ENCODE results near the gene SLC31A2. TPM values are rescaled to one million over a fixed set of nuclear protein-coding genes. Genes with fewer than 3 reads are reported as not detected.
"Not testable (repeated sequence)": the region's sequence is repeated elsewhere in the genome, so short reads cannot be mapped to it uniquely, and the experiment has no call there.

SLC31A2 gene
- total RNA-seq, 1 experiment from 2014 or later: 15.1 TPM

GRCh38 chr9:113139953-113140352 is 10.9 kb upstream of the SLC31A2 start:
- Histone ChIP-seq H3K4me1 (replicated peaks; ENCODE audit: insufficient read depth) (peaks cover 29% of the 10 kb centered on the region), H3K79me2 (ENCODE audit: low read depth) (no peaks in the 10 kb centered on the region), H3K36me3 (ENCODE audit: low read depth) (no peaks in the 10 kb centered on the region), H3K9me3 (ENCODE audit: insufficient read depth, low read depth) (no peaks in the 10 kb centered on the region), H3K9me2 (ENCODE audit: insufficient read depth) (no peaks in the 10 kb centered on the region), H4K20me1 (ENCODE audit: insufficient read depth) (no peaks in the 10 kb centered on the region), H2AFZ (no peak overlapping the region), H3K4me3 (no peak overlapping the region), H3F3A (ENCODE audit: insufficient read depth, low read depth) (peaks cover 16% of the 10 kb centered on the region), H3K27me3 (ENCODE audit: insufficient read depth, low read depth) (no peaks in the 10 kb centered on the region), H3K4me2 (no peak overlapping the region), H3K27ac (no peak overlapping the region)
- no TSS peak for BruUV-seq (replicated peaks)
- DNase-seq: no peak
- TF ChIP-seq CTCF (conservative IDR thresholded peaks at IDR 0.05) (no peak), EZH2 (IDR thresholded peaks at IDR 0.05; ENCODE audit: low read depth) (no peak)
- intact Hi-C loops (cut with micrococcal nuclease; ENCODE audit: unreplicated experiment): no loop called here
- POLR2A ChIA-PET (ENCODE audit: unreplicated experiment): no interaction called here
- CTCF ChIA-PET: no interaction called here

- H3K36me3 ChIP-seq (ENCODE audit: low read depth); H3K27ac ChIP-seq; H3K4me3 ChIP-seq; H3K79me2 ChIP-seq (ENCODE audit: low read depth); DNase-seq; H3K9me2 ChIP-seq (ENCODE audit: insufficient read depth); BruUV-seq (replicated peaks); H2AFZ ChIP-seq; H3K4me2 ChIP-seq; POLR2A ChIA-PET (ENCODE audit: unreplicated experiment); H3K9me3 ChIP-seq (ENCODE audit: insufficient read depth, low read depth); CTCF ChIA-PET; intact Hi-C loops (cut with micrococcal nuclease; ENCODE audit: unreplicated experiment); H3K27me3 ChIP-seq (ENCODE audit: insufficient read depth, low read depth); H4K20me1 ChIP-seq (ENCODE audit: insufficient read depth): not testable (repeated sequence)
- Histone ChIP-seq H3F3A (ENCODE audit: insufficient read depth, low read depth) (peaks cover 16% of the 10 kb centered on the region), H3K4me1 (replicated peaks; ENCODE audit: insufficient read depth) (peaks cover 29% of the 10 kb centered on the region)
Observed at GRCh38 chr9:113140896-113141295, 9.9 kb upstream of the SLC31A2 start.

- Histone ChIP-seq H2AFZ (no peak overlapping the region), H3F3A (ENCODE audit: insufficient read depth, low read depth) (no peaks in the 10 kb centered on the region), H3K27me3 (ENCODE audit: insufficient read depth, low read depth) (no peaks in the 10 kb centered on the region), H3K4me2 (0 out of 2 replicates have a peak overlapping the region, but pooled peaks have one; percentile 22), H3K36me3 (ENCODE audit: low read depth) (no peaks in the 10 kb centered on the region), H3K4me1 (replicated peaks; ENCODE audit: insufficient read depth) (peaks cover 6% of the 10 kb centered on the region; the same call in 1 of the 2 replicates), H3K9me3 (ENCODE audit: insufficient read depth, low read depth) (no peaks in the 10 kb centered on the region), H3K27ac (no peak overlapping the region), H3K9me2 (ENCODE audit: insufficient read depth) (no peaks in the 10 kb centered on the region), H3K4me3 (no peak overlapping the region), H3K79me2 (ENCODE audit: low read depth) (no peaks in the 10 kb centered on the region), H4K20me1 (ENCODE audit: insufficient read depth) (no peaks in the 10 kb centered on the region)
- no peak for DNase-seq
- CTCF ChIA-PET: no interaction called here
- POLR2A ChIA-PET (ENCODE audit: unreplicated experiment): interaction anchor here (0.6 kb wide), 2 partner anchors 28 to 723 kb away, joined by 3 read pairs; no protein-coding TSS in a partner anchor
- TF ChIP-seq EZH2 (IDR thresholded peaks at IDR 0.05; ENCODE audit: low read depth) (no peak), CTCF (conservative IDR thresholded peaks at IDR 0.05) (no peak)
- intact Hi-C loops (cut with micrococcal nuclease; ENCODE audit: unreplicated experiment): no loop called here
- BruUV-seq (replicated peaks): no TSS peak
Observed at GRCh38 chr9:113143432-113144227, 7.2 kb upstream of the SLC31A2 start.

- H3K36me3 ChIP-seq (ENCODE audit: low read depth): no peaks in the 10 kb centered on the region
- no peaks in the 10 kb centered on the region for H3K9me2 ChIP-seq (ENCODE audit: insufficient read depth)
- intact Hi-C loops (cut with micrococcal nuclease; ENCODE audit: unreplicated experiment): no loop called here
- H3K27ac ChIP-seq: no peak overlapping the region
- H3K27me3 ChIP-seq (ENCODE audit: insufficient read depth, low read depth): no peaks in the 10 kb centered on the region
- CTCF ChIA-PET: no interaction called here
- no peak overlapping the region for H2AFZ ChIP-seq
- H3F3A ChIP-seq (ENCODE audit: insufficient read depth, low read depth): peaks cover 9% of the 10 kb centered on the region
- no peaks in the 10 kb centered on the region for H4K20me1 ChIP-seq (ENCODE audit: insufficient read depth)
- no peaks in the 10 kb centered on the region for H3K79me2 ChIP-seq (ENCODE audit: low read depth)
- H3K9me3 ChIP-seq (ENCODE audit: insufficient read depth, low read depth): no peaks in the 10 kb centered on the region
- H3K4me1 ChIP-seq (replicated peaks; ENCODE audit: insufficient read depth): peaks cover 32% of the 10 kb centered on the region
- POLR2A ChIA-PET (ENCODE audit: unreplicated experiment): no interaction called here
- H3K4me3 ChIP-seq: no peak overlapping the region
- TF ChIP-seq CTCF (conservative IDR thresholded peaks at IDR 0.05): no peak
- TF ChIP-seq EZH2 (IDR thresholded peaks at IDR 0.05; ENCODE audit: low read depth): no peak
- BruUV-seq (replicated peaks): no TSS peak
- no peak overlapping the region for H3K4me2 ChIP-seq
- no peak for DNase-seq
Observed at GRCh38 chr9:113148372-113148705, 2.5 kb upstream of the SLC31A2 start.

All from PC-9 (cell line).